ENCODE data around the gene RFX4. TPM values are rescaled to one million over a fixed set of nuclear protein-coding genes. Genes with fewer than 3 reads are reported as not detected.

Gene RFX4
- total RNA-seq, 1 donor: not detected

DNA sequence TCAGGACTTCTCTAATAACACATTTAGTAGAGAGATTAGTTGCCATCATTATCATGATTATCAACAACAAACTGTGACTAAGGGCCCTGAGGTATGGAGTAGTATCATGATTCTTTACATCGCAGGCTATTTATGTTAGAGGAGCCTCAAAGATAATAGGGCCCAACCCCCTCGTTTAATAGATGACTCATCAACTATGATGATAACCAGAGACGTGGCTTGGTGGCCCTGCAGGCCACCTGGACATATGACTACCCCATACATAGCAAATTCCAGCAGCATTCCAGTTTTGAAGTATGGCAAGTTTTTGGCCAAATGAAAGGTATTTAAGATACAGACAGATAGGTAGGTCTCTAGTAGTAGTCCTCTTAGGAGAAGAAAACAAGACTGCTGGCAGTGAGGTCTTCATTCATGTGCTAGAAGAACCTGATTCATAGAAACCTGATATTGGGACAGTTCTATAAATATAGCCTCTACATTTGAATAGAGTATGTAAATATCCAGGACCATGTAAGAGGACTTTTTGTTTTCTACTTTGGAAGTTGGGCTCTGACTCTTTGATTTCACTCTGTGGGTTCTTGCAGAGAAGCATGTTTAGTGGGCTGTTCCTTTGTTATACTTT, 197.3 kb downstream of the RFX4 start:
- TF ChIP-seq, protein P1, sequence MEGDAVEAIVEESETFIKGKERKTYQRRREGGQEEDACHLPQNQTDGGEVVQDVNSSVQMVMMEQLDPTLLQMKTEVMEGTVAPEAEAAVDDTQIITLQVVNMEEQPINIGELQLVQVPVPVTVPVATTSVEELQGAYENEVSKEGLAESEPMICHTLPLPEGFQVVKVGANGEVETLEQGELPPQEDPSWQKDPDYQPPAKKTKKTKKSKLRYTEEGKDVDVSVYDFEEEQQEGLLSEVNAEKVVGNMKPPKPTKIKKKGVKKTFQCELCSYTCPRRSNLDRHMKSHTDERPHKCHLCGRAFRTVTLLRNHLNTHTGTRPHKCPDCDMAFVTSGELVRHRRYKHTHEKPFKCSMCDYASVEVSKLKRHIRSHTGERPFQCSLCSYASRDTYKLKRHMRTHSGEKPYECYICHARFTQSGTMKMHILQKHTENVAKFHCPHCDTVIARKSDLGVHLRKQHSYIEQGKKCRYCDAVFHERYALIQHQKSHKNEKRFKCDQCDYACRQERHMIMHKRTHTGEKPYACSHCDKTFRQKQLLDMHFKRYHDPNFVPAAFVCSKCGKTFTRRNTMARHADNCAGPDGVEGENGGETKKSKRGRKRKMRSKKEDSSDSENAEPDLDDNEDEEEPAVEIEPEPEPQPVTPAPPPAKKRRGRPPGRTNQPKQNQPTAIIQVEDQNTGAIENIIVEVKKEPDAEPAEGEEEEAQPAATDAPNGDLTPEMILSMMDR (IDR thresholded peaks at IDR 0.05; ENCODE audit: insufficient read depth, low read length): no peak
- H3K4me3 ChIP-seq (ENCODE audit: low read depth, low read length): no peak overlapping the region
- DNase-seq (ENCODE audit: low read depth): peak; percentile 47

DNA sequence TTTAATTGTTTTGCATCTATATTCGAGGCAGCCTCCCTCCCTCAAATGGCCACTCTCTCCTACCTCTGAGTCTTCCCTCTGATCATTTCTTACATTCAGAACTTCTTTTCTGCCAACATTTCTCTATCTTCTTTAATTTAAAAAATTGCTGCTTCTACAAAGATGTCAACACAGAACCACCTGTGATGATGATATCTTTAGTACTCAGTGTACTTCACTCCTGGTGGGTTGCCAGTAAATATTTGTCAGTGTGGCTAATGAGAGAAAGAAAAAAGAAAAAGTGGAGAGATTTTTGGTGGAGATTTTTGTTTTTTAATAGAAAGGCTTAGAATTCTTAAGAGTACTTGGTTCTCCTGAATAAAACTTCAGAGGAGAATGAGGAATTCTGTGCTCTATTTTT, 199.8 kb downstream of the RFX4 start:
- no peak overlapping the region for H3K4me3 ChIP-seq (ENCODE audit: low read depth, low read length)
- DNase-seq (ENCODE audit: low read depth): no peak
- TF ChIP-seq, protein P1 (IDR thresholded peaks at IDR 0.05; ENCODE audit: insufficient read depth, low read length): no peak

DNA sequence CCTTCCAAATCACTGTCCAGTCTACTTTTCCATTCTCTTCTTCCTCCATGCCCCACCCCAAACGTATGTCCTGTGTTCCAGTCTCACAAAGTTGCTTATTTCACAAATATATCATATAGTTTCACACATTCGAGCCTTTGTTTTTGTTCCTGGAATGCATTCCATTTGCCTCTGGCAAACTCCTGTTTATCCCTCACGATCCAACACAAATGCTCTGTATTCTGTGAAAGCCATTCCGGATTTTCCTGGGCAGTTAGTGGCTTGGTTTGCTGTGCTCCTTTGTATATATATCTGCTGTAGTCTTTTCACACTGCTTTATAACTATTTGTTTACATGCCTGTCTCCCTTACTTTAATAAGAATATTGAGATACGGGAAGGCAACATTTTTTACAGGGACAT, 200.7 kb downstream of the RFX4 start:
- H3K4me3 ChIP-seq (ENCODE audit: low read depth, low read length): peak overlapping the region; percentile 29
- TF ChIP-seq, protein P1 (IDR thresholded peaks at IDR 0.05; ENCODE audit: insufficient read depth, low read length): no peak
- DNase-seq (ENCODE audit: low read depth): no peak

DNA sequence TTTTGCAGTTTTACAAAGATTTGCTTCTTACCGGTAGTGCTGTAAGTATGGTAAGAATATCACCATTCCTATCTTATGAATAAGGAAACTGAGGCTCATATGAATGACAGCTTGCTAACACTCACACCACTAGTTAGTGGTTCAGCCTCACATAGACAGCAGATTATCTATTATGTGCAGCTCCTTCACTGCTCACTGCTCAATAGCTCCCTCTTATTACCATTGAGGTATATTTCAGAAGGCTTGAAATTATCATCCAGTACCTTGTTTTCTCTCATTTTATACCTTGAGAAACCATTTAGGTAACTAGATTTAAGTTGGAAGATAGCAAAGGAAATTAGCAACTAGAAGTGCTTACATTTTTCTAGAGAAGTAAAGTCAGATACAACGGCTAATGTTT, 207.2 kb downstream of the RFX4 start:
- no peak for DNase-seq (ENCODE audit: low read depth)
- TF ChIP-seq, protein P1 (IDR thresholded peaks at IDR 0.05; ENCODE audit: insufficient read depth, low read length): no peak
- H3K4me3 ChIP-seq (ENCODE audit: low read depth, low read length): no peak overlapping the region

DNA sequence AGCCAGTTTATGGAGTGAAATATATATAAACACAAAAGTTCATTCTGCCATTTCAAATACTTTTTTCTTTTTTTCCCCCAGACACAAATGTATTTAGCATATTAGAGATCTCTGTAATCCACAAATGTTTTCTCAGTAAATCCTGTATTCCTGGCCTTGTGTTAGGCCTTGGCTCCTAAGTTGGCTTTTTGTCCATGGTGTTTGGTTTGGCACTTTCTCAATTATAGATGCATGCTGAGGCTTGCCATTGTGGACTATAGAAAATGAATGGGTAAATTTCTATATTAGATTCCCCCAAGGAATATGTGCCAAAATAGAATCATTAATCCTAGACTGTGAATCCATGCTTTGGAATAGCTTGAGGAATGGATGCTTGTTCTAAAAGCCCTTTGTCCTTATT, 208.7 kb downstream of the RFX4 start:
- DNase-seq (ENCODE audit: low read depth): peak; percentile 50
- TF ChIP-seq, protein P1 (IDR thresholded peaks at IDR 0.05; ENCODE audit: insufficient read depth, low read length): no peak
- H3K4me3 ChIP-seq (ENCODE audit: low read depth, low read length): no peak overlapping the region

DNA sequence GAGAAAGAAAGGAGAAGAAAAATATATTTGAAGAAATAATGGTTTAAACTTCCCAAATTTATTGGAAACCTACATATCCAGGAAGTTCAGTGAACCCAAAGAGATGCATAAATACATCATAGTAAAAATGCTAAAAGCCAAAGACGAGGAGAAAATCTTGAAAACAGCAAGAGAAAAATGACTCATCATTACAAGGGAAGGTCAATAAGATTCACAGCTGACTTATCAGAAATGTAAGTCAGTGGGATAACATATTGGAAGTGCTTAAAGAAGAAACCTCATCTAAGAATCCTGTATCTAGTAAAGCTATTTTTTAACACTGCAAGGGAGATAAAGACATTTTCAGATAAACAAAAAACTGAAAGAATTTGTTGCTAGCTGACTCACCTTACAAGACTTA, 211.6 kb downstream of the RFX4 start:
- no peak for DNase-seq (ENCODE audit: low read depth)
- H3K4me3 ChIP-seq (ENCODE audit: low read depth, low read length): no peak overlapping the region
- TF ChIP-seq, protein P1 (IDR thresholded peaks at IDR 0.05; ENCODE audit: insufficient read depth, low read length): no peak

DNA sequence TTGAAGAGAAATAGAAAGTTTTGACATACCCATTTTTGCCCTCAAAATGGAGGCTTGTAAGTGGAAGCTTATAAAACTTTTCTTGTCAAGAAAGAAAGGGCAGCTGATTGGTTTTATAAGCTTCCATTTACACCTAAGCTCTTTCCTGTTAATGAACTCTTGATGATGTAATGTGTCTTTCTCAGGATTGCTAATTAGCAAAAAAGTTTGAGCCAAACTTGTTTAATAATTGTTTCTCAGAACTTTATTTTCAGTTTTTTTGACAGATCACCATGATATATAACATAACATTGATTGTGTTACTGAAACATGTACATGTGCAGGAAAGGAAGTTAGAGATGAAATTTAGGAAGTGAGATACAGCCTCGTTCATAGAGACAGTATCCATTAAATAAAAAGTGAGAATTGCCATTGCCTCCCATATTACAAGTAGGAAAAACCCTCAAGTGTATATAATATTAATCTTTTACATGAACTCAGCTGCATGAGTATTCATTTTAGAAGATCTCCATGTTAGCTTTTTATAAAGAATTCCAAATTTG, 218.4 kb downstream of the RFX4 start:
- DNase-seq (ENCODE audit: low read depth): no peak

More for the DNA sequence above, 218.4 kb downstream of the RFX4 start:
- TF ChIP-seq, protein P1 (IDR thresholded peaks at IDR 0.05; ENCODE audit: insufficient read depth, low read length): no peak
- no peak overlapping the region for H3K4me3 ChIP-seq (ENCODE audit: low read depth, low read length)

Data from fibroblast of the aortic adventitia (primary cell).